Spleen (tissue), 11 donors: ENCODE data around the gene GABBR2. TPM values are rescaled to one million over a fixed set of nuclear protein-coding genes. Genes with fewer than 3 reads are reported as not detected.
"Not testable (repeated sequence)": the region's sequence is repeated elsewhere in the genome, so short reads cannot be mapped to it uniquely, and the experiment has no call there.

Experiments used
- DNase-seq: peaks from one replicate; pipeline ENCODE4 v3.0.0-alpha.2; 2020
- H3K27ac ChIP-seq, 8 donors: fragments of 200-600 bp; sonication (generic) in 7 of 8; 1 replicate in 4 of 8; 2 replicates in 4 of 8; pipeline versions ENCODE4 v1.5.0 to v1.8.0; 2016 to 2021; ENCODE audit warnings: inconsistent platforms in 4 of 8, mild to moderate bottlenecking in 4 of 8, moderate library complexity in 1 of 8
- H3K27me3 ChIP-seq, 7 donors: fragments of 200-600 bp; sonication (generic) in 6 of 7; replicated peaks in 1 of 7; 1 replicate in 4 of 7; 2 replicates in 3 of 7; pipeline versions ENCODE4 v1.5.0 to v1.8.0; 2016 to 2021; ENCODE audit warnings: inconsistent platforms in 3 of 7, mild to moderate bottlenecking in 1 of 7
- H3K36me3 ChIP-seq, 6 donors: fragments of 200-600 bp; sonication (generic) in 5 of 6; 1 replicate in 4 of 6; 2 replicates in 2 of 6; pipeline versions ENCODE4 v1.5.0 to v1.8.0; 2016 to 2021; ENCODE audit warnings: inconsistent platforms in 2 of 6
- H3K4me1 ChIP-seq, 6 donors: fragments of 200-600 bp; sonication (generic) in 5 of 6; 1 replicate in 3 of 6; 2 replicates in 3 of 6; pipeline versions ENCODE4 v1.5.0 to v1.8.0; 2016 to 2021; ENCODE audit warnings: inconsistent platforms in 3 of 6
- H3K4me3 ChIP-seq, 8 donors: fragments of 200-600 bp; sonication (generic) in 7 of 8; 1 replicate in 4 of 8; 2 replicates in 4 of 8; pipeline versions ENCODE4 v1.5.0 to v1.8.0; 2016 to 2021; ENCODE audit warnings: inconsistent platforms in 4 of 8, mild to moderate bottlenecking in 4 of 8, moderate library complexity in 2 of 8
- H3K9me3 ChIP-seq, 8 donors: fragments of 200-600 bp; sonication (generic) in 7 of 8; 1 replicate in 4 of 8; 2 replicates in 4 of 8; pipeline versions ENCODE4 v1.5.0 to v1.8.0; 2016 to 2021; ENCODE audit warnings: inconsistent platforms in 4 of 8
- POLR2A ChIP-seq, 3 donors: fragments of 450-650 bp; IDR thresholded peaks; one replicate each; pipeline ENCODE4 v1.5.1; 2017; ENCODE audit warnings: antibody characterized with exemption in 3 of 3, mild to moderate bottlenecking in 1 of 3
- POLR2AphosphoS5 ChIP-seq, 3 donors: sonication (generic); formaldehyde crosslinking; IDR thresholded peaks; one replicate each; pipeline ENCODE4 v1.5.1; 2017; ENCODE audit warnings: antibody characterized with exemption in 3 of 3
- WGBS, 5 donors: extraction: QIAGEN DNeasy Blood & Tissue Kit in 3 of 5; methylation state at CpG; one replicate each; pipeline versions ENCODE4 v1.1.5 to v1.1.7; 2013 to 2018; 5-methylcytosine and 5-hydroxymethylcytosine counted together
- intact Hi-C: fragments of 100-400 bp; cut with DNase I; formaldehyde crosslinking; loops from one replicate; pipeline ENCODE4 v1.15.0; 2023; ENCODE audit warnings: low total_unique reads
- polyA plus RNA-seq, 3 donors: library from polyadenylated mRNA; stranded (reverse); fragments of 200-250 nt; gene quantifications; one replicate each; pipeline ENCODE4 v1.2.1, GENCODE V29; 2013
- total RNA-seq, 7 donors: library from RNA; depleted of rRNA in 3 of 7; stranded (reverse); fragments of >200 nt in 3 of 7; fragmentation: NEBNext Ultra II Directional in 4 of 7; extraction: Animal tissue kit (Norgen Biotek cat#: 25700) in 4 of 7; gene quantifications; one replicate each; pipeline versions ENCODE4 v1.1.0 to v1.2.1, GENCODE V29; 2016 to 2021
- TF ChIP-seq, protein P1 (sequence below), 11 experiments: fragments of 200-600 bp in 7 of 11; fragments of 450-650 bp in 4 of 11; sonication (generic) in 4 of 11; IDR thresholded peaks in 8 of 11; conservative IDR thresholded peaks in 3 of 11; 1 replicate in 7 of 11; 2 replicates in 4 of 11; pipeline versions ENCODE4 v1.4.0 to v1.8.0; 2016 to 2021; ENCODE audit warnings: antibody characterized with exemption in 11 of 11, inconsistent platforms in 4 of 11, mild to moderate bottlenecking in 1 of 11
- donor health status: healthy with polysubstance abuse.
- donor health status: DM: no; HTN: no; CAD: no; lungs with moderate emphysema.
- donor health status: DM: no; HTN: no; CAD: no.
- donor health status: Bipolar disorder and iron deficiency.
- donor health status: healthy.
- donor health status: DM: no; HTN: no; CAD: no.
- donor health status: DM: yes; HTN: yes; CAD: no.

Gene GABBR2
- total and polyA plus RNA-seq, 10 donors, result 0.03 to 0.32 (median 0.07) TPM; not detected in 7

DNA sequence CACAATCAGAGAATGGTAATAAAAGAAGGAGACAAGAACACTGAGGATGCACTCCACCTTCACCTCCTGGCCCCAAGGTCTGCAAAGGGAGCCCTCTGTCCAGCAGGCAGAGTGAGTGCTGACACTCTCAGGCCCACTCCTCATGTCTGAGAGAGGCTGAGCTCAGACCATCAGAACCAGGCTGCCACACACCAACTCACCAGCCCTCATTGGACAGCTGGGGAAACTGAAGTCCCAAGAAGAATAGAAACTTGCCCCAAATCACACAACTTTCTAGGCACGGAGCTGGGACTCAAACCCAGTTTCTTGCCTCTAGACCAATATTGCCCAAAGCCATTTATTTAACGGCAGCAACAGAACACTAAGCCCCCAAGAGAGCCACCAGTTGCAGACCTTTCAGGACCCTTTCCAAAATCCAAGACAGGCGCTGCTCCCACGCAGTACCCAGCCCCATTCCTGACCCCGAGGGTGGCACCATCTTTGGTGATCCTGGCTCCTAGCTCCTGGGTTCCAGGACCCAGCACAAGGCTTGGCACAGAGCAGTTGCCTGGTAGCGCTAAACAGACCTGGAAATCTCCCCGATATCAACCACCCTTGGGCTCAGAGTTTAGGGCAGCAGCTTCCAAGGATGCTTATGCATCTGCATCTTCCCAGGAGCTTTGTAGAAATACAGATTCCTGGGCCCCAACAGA lies 192.4 kb downstream of the GABBR2 start:
- no peaks in the 10 kb centered on the region for H3K36me3 ChIP-seq
- H3K27me3 ChIP-seq, result peaks cover 0 to 20% (median 0%) of the 10 kb centered on the region in 7 donors
- intact Hi-C loops, result no loop called here
- H3K4me1 ChIP-seq, result no peaks in the 10 kb centered on the region
- TF ChIP-seq, protein P1, sequence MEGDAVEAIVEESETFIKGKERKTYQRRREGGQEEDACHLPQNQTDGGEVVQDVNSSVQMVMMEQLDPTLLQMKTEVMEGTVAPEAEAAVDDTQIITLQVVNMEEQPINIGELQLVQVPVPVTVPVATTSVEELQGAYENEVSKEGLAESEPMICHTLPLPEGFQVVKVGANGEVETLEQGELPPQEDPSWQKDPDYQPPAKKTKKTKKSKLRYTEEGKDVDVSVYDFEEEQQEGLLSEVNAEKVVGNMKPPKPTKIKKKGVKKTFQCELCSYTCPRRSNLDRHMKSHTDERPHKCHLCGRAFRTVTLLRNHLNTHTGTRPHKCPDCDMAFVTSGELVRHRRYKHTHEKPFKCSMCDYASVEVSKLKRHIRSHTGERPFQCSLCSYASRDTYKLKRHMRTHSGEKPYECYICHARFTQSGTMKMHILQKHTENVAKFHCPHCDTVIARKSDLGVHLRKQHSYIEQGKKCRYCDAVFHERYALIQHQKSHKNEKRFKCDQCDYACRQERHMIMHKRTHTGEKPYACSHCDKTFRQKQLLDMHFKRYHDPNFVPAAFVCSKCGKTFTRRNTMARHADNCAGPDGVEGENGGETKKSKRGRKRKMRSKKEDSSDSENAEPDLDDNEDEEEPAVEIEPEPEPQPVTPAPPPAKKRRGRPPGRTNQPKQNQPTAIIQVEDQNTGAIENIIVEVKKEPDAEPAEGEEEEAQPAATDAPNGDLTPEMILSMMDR (IDR thresholded peaks at IDR 0.05 in 8 of 11, conservative IDR thresholded peaks at IDR 0.05 in 3 of 11), result no peak
- TF ChIP-seq POLR2AphosphoS5 (IDR thresholded peaks at IDR 0.05) (no peak), POLR2A (IDR thresholded peaks at IDR 0.05) (no peak)
- no peak overlapping the region for H3K27ac ChIP-seq
- H3K4me3 ChIP-seq, result no peak overlapping the region
- no peaks in the 10 kb centered on the region for H3K9me3 ChIP-seq
- 82 to 92% (median 86%) methylated on average over 7 of the region's 7 CpGs for WGBS, 5 donors
- DNase-seq, result no peak

DNA sequence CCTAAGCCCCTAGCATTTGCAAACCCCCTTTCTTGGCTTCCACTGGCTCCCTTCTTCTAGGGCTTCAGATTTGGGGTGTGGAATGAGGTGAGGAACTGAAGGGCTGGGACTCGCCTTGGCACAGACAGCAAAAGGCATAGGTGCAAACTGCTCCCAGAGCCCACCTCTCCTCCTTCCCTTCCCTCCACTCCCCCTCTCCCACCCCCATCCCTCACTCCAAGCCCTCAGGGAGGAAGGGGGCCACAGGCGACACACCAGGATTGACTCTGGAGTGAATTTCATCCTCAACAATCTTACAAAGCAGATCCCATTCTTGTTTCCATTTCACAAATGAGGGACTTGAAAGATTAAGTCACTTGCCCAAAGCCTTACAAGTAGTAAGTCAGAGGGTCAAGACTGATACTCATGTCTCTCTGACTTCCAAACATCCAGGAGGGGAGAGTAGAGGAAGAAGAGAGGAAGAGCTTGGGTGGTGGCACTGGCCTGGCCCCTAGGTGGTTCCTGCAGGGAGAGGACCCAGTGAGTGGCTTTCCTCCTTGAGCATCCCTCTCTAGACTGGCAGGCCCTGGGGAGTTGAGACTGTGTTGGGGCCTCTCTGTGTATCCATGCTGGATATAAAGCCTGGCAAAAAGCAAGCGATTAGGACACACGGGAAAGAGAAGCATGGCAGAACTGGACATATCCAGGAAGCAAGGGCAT lies 193.1 kb downstream of the GABBR2 start:
- Histone ChIP-seq H3K4me3 (no peak overlapping the region), H3K36me3 (no peaks in the 10 kb centered on the region), H3K27ac (no peak overlapping the region), H3K27me3 (peaks cover 0 to 16% (median 0%) of the 10 kb centered on the region in 7 donors), H3K4me1 (no peaks in the 10 kb centered on the region), H3K9me3 (no peaks in the 10 kb centered on the region)
- WGBS, 5 donors, result 83 to 92% (median 90%) methylated on average over 4 of the region's 4 CpGs
- intact Hi-C loops, result no loop called here
- DNase-seq, result no peak
- no peak for TF ChIP-seq POLR2A (IDR thresholded peaks at IDR 0.05)
- no peak for TF ChIP-seq POLR2AphosphoS5 (IDR thresholded peaks at IDR 0.05)
- TF ChIP-seq, protein P1 (IDR thresholded peaks at IDR 0.05 in 8 of 11, conservative IDR thresholded peaks at IDR 0.05 in 3 of 11), result no peak

DNA sequence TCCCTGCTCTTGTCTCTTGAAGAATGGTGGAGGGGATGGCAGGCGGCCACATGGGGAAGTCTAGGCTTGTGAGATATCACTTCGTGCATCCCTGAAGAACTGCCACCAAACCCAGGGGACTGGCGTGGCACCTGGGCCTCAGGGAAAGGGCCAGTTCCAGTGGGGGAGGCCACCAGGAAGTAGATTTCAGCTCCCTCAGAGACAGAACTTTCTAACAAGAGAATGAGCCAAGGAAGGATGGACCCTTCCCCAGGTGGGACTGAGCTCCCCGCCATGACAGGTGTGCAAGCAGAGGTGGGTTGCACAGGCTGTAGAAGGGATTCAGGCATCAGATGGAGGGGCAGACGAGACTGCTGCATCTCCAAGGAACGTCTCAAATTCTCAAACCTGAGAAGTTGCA lies 193.9 kb downstream of the GABBR2 start:
- TF ChIP-seq POLR2A (IDR thresholded peaks at IDR 0.05) (no peak), POLR2AphosphoS5 (IDR thresholded peaks at IDR 0.05) (no peak)
- TF ChIP-seq, protein P1 (IDR thresholded peaks at IDR 0.05 in 8 of 11, conservative IDR thresholded peaks at IDR 0.05 in 3 of 11), result no peak
- no peaks in the 10 kb centered on the region for H3K36me3 ChIP-seq
- H3K27ac ChIP-seq, result no peak overlapping the region
- H3K9me3 ChIP-seq, result no peaks in the 10 kb centered on the region
- peaks cover 0 to 8% (median 0%) of the 10 kb centered on the region in 7 donors for H3K27me3 ChIP-seq
- intact Hi-C loops, result no loop called here
- WGBS, 5 donors, result 74 to 87% (median 84%) methylated on average over 6 of the region's 6 CpGs
- H3K4me3 ChIP-seq, result no peak overlapping the region
- DNase-seq, result no peak
- H3K4me1 ChIP-seq, result no peaks in the 10 kb centered on the region

DNA sequence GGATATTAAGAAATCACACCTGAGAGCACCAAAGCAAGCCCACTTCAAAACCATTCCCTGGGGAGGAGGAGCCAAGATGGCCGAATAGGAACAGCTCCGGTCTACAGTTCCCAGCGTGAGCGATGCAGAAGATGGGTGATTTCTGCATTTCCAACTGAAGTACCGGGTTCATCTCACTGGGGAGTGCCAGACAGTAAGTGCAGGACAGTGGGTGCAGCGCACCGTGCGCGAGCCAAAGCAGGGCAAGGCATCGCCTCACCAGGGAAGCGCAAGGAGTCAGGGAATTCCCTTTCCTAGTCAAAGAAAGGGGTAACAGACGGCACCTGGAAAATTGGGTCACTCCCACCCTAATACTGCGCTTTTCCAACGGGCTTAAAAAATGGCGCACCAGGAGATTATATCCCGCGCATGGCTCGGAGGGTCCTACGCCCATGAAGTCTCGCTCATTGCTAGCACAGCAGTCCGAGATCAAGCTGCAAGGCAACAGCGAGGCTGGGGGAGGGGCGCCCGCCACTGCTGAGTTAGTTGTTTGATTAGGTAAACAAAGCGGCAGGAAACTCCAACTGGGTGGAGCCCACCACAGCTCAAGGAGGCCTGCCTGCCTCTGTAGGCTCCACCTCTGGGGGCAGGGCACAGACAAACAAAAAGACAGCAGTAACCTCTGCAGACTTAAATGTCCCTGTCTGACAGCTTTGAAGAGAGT lies 200.4 kb downstream of the GABBR2 start:
- WGBS, 5 donors, result 70 to 93% (median 88%) methylated on average over 12 to 25 of the region's 25 CpGs
- H3K27ac ChIP-seq, H3K4me3 ChIP-seq, intact Hi-C loops, DNase-seq, H3K36me3 ChIP-seq, H3K9me3 ChIP-seq, H3K4me1 ChIP-seq: not testable (repeated sequence)
- peaks cover 0 to 20% (median 0%) of the 10 kb centered on the region in 7 donors for H3K27me3 ChIP-seq
